ENCODE results near the gene TMPRSS13. TPM values are rescaled to one million over a fixed set of nuclear protein-coding genes. Genes with fewer than 3 reads are reported as not detected.

Gene TMPRSS13
- total RNA-seq, 1 experiment from 2014 or later, result 0.50 TPM

DNA sequence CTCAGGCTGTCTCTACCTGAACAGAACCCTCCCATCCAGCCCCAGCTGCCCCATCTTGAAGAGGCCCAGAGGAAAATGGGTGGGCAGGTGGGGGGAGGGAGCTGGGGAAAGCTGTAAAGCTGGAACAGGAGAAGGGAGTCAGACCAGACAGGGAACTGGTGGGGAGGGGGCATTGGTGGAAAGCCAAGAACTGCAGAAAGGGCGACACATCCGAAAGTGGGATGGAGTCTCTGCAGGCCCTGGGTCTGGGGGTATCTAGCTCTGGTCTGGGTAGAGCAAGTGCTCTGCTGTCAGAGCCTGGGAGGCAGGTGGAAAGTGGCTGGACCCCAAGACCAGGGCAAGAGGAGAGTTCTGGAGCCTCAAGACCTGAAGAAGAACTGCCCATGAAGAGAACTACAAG lies 7.7 kb downstream of the TMPRSS13 start:
- Histone ChIP-seq H3K18ac (ENCODE audit: insufficient read length, low read depth, low read length) (no peak overlapping the region), H2BK120ac (ENCODE audit: low read depth, low read length, poor library complexity, severe bottlenecking) (no peak overlapping the region), H3K56ac (ENCODE audit: insufficient read length, low read depth, low read length) (no peak overlapping the region), H3K79me1 (ENCODE audit: insufficient read depth, low read depth, low read length, poor library complexity, severe bottlenecking) (no peaks in the 10 kb centered on the region), H3K4me1 (ENCODE audit: insufficient read depth, low read length) (no peaks in the 10 kb centered on the region), H2BK12ac (ENCODE audit: insufficient read length, low read depth, low read length) (no peak overlapping the region), H4K5ac (ENCODE audit: insufficient read length, low read depth, low read length) (no peak overlapping the region), H4K20me1 (ENCODE audit: control insufficient read depth, insufficient read depth, insufficient read length) (no peaks in the 10 kb centered on the region), H2BK5ac (ENCODE audit: insufficient read length, low read length) (no peak overlapping the region), H3K4me2 (ENCODE audit: insufficient read depth, insufficient read length, low read length) (no peak overlapping the region), H2BK15ac (ENCODE audit: low read depth, low read length) (no peak overlapping the region), H3K79me2 (ENCODE audit: insufficient read depth, low read length) (no peaks in the 10 kb centered on the region), H2BK20ac (ENCODE audit: low read depth, low read length, poor library complexity, severe bottlenecking) (no peak overlapping the region), H3K4ac (ENCODE audit: low read depth, low read length) (no peak overlapping the region), H3K23ac (ENCODE audit: insufficient read length, low read depth, low read length) (no peak overlapping the region), H2AK5ac (ENCODE audit: insufficient read length, low read length) (no peak overlapping the region), H4K8ac (replicated peaks; ENCODE audit: insufficient read length, low read depth, low read length) (no peak overlapping the region), H3K14ac (ENCODE audit: insufficient read depth, low read length) (no peak overlapping the region), H3K27me3 (ENCODE audit: insufficient read depth, low read length) (no peaks in the 10 kb centered on the region), H3T11ph (ENCODE audit: low read length) (no peak overlapping the region), H3K9ac (ENCODE audit: extremely low read depth, insufficient read length, low read length) (no peak overlapping the region), H2AFZ (ENCODE audit: low read length) (no peak overlapping the region), H3K23me2 (ENCODE audit: insufficient read length, low read depth, low read length, poor library complexity, severe bottlenecking) (no peaks in the 10 kb centered on the region), H3K27ac (ENCODE audit: insufficient read length, low read depth, low read length) (no peak overlapping the region), H4K91ac (ENCODE audit: insufficient read length, low read depth, low read length) (no peak overlapping the region), H3K9me3 (ENCODE audit: control insufficient read depth, low read depth, low read length) (no peaks in the 10 kb centered on the region)
- H3K4me1 Mint-ChIP-seq, result no peaks in the 10 kb centered on the region
- no peak overlapping the region for H3K4me3 Mint-ChIP-seq
- TF ChIP-seq, protein P1, sequence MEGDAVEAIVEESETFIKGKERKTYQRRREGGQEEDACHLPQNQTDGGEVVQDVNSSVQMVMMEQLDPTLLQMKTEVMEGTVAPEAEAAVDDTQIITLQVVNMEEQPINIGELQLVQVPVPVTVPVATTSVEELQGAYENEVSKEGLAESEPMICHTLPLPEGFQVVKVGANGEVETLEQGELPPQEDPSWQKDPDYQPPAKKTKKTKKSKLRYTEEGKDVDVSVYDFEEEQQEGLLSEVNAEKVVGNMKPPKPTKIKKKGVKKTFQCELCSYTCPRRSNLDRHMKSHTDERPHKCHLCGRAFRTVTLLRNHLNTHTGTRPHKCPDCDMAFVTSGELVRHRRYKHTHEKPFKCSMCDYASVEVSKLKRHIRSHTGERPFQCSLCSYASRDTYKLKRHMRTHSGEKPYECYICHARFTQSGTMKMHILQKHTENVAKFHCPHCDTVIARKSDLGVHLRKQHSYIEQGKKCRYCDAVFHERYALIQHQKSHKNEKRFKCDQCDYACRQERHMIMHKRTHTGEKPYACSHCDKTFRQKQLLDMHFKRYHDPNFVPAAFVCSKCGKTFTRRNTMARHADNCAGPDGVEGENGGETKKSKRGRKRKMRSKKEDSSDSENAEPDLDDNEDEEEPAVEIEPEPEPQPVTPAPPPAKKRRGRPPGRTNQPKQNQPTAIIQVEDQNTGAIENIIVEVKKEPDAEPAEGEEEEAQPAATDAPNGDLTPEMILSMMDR (conservative IDR thresholded peaks at IDR 0.05), result no peak
- DNase-seq, result no peak
- H3K36me3 Mint-ChIP-seq (ENCODE audit: insufficient read depth in 1 of 3, low read depth in 3 of 3), result no peaks in the 10 kb centered on the region
- no peaks in the 10 kb centered on the region for H3K9me3 Mint-ChIP-seq
- H3K27me3 Mint-ChIP-seq (ENCODE audit: low read depth), result peaks cover 7% of the 10 kb centered on the region
- H3K27ac Mint-ChIP-seq, result no peak overlapping the region; a peak in 1 of 7 replicates
- no CpG with 5 or more reads among the region's 2 CpGs for WGBS (ENCODE audit: extremely low coverage, insufficient read length, low lambda C conversion rate)
